Measurements from ENCODE around the gene RPS15.
"Not testable (repeated sequence)": the region's sequence is repeated elsewhere in the genome, so short reads cannot be mapped to it uniquely, and the experiment has no call there.

The RPS15 gene

DNA sequence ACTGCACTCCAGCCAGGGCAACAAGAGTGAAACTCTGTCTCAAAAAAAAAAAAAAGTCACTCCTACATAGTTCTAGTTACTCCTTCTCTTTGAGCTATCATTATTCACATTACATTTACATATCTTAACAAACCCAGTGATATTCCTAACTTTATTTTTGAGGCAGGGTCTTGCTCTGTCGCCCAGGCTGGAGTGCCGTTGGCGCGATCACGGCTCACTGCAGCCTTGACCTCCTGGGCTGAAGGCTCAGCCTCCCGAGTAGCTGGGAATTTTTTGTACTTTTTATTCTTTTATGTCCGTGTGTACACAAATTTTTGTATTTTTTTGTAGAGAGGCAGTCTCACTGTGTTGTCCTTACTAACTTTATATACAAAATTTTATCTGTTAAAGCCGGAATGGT lies 587 bp upstream of the RPS15 start:
- DNase-seq, result no peak

DNA sequence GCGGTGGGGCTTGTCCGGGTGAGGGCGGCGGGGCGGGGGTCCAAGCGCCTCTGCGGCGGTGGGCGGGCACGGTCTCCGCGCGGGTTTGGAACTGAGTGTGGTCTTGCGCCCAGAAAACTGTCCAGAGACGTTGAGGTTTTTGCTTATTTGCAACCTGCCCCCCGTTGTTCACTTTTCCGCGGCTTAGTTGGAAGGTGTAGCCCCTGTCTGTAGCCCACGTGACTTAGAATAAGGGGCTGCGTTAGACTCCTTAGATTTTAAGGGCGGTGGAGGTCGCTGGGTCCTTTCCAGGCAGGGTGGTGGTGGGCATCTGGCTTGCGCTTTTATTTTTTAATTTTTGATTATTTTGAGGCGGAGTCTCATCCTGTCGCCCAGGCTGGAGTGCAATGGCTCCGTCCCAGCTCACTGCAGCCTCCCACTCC lies 748 bp downstream of the RPS15 start:
- no peak for DNase-seq

DNA sequence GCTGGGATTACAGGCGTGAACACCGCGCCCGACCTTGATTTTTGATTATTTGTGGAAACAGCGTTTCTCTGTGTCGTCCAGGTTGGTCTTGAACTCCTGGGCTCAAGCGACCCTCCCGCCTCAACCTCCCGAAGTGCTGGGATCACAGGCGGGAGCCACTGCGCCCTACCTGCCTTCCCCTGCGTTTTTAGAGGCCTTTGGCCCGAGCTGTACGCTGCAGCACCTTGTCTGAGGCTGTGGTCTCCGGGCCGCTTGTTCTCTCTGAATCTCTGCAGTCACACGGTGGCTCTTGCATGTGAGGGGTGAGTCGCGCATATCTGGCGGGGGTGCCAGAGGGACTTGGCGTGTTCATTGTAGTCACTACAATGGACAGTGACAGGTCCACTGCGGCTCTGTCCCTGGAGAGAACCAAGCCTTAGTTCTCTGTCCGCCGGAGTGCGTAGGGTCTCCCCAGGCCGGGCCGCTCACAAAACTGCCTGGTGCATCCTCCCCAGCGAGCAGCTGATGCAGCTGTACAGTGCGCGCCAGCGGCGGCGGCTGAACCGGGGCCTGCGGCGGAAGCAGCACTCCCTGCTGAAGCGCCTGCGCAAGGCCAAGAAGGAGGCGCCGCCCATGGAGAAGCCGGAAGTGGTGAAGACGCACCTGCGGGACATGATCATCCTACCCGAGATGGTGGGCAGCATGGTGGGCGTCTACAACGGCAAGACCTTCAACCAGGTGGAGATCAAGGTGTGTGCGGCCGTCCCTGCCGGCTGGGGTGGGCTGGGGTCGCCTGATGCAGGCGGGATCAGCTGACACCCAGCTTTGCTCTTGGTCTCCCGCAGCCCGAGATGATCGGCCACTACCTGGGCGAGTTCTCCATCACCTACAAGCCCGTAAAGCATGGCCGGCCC lies 1.6 kb downstream of the RPS15 start:
- not testable (repeated sequence) for DNase-seq

DNA sequence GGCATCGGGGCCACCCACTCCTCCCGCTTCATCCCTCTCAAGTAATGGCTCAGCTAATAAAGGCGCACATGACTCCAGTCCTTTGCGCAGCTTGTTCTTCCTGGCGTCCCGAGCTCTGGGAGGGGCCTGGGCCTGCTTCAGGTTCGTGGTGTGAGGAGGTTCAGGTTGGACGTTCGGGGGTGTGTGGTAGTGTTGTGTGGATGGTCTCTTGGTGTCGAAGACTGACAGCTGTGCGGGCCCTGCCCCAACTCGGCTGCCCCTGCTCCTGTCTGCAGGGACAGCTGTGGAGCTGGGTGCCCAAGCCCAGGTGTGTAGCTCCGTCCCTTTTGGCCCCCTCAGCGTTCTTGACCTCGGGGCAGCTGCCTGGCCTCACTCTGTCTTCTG lies 2.2 kb downstream of the RPS15 start:
- DNase-seq, result no peak

DNA sequence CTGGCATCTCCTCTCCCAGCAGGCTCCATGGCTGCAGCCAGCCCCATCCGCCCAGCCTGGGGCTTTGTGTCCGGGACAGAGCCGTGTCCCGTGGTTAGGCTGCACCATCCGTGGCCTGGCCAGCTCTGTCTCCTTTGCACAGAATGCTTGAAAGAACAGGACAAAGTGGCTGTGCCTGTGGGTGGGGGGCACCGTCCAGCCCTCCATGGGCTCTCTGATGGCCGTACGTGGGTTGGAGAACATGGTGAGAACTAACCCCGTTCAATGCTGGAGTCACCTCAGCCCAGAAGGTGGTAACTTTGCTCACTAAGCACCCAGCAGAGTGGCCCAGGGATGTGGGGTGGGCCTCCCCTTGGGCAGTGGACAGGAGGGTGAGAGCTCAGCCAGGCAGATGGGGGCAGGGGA lies 2.8 kb downstream of the RPS15 start:
- DNase-seq, result no peak

DNA sequence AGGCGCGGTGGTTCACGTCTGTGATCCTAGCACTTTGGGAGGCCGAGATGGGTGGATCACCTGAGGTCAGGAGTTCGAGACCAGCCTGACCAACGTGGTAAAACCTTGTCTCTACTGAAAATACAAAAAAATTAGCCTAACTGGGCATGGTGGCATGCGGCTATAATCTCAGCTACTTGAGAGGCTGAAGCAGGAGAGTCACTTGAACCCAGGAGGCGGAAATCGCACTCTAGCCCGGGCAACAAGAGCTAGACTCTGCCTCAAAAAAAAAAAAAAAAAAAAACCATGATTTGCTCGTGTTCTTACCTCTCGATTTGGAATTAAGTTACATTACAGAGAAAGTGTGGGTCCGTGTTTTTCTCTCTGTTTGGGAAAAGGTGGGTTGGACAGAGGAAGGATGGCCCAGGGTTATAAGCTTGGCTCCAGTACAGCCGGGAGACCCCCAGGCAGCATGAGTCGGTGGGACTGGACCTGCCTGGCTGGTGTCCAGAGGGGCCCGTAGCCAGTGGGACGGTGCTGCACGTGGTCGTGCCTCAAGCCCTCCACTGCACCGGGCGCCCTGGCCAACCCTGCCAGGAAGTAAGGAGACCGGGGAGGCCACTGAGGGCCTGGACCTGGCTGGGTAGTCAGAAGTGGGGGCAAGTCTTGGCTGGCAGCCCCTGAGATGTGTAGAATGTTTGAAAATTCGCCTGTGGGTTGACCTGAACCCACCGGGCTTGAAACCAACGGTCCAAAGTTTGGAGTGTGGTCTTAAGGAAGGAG lies 3.7 kb downstream of the RPS15 start:
- DNase-seq, result no peak

DNA sequence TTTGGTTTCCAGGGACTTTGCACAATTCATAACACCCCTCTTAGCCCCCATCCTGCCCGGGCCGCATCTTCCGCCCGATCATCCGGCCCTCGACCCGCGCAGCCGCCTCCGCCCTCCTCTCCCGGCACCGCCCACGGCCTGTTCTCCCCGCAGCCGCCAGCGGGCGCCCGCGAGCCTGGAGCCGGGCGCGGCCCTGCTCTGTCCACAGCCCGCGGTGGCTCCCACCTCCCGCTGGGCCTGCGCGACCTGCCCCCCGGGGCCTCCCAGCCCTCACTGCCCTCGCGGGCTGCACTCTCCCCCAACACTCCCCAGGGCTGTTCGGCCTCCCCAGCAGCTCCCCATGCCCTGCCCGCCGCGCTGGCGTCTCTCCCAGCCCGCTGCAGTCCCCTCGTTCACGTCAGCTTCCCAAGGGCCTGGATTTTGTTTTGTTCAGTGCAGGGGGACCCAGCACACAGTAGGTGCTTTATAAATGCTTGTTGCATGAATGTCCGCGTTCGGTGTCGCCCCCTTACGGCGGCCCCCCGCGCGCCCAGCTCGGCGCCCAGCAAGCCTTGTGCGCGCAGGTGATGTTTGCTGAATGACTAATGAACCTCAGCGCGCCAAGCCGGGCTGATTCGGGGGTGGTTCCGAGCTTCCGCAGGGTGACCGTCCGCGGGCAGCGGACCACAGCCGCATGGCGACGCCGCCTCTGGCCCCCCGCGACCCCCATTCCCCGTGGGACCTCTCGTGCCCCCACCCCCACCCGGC lies 7.2 kb downstream of the RPS15 start:
- no peak for DNase-seq

DNA sequence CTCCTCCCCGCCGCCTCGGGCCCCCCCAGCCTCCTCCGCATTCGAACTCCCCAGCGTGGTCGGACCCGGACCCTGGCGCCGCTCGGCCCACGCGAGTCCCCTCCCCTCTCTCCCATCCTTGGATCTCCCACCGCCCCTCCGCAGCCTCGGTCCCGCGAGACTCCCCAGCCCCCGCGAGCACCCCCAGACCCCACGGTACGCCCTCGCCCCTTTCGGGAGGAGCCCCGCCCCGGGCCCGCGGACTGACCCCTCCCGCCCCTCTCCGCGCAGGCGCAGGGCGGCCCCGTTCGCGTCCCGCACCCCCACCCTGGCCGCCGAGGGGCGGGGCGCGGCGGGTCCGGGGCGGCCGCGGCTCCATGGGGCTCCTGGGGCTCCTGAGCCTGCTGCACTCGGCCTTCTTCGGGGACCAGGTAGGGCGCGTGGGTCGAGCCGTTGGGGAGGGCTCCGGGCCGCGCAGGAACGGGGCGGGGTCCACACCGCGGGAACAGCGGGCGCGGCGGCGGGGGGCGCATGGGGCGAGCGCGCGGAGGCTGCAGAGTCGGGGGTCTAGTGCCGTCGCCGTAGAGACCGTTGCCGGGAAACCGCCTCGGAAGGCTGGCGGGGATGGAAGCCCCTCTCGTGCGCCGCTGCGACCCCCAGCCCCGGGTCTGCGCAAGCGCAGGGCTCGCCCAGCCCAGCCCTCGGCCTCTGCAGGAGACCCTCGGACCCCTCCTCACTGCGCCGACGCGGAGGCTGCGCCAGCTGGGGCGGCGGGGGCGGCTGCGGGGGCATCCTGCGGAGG lies 7.9 kb downstream of the RPS15 start:
- DNase-seq, result no peak

DNA sequence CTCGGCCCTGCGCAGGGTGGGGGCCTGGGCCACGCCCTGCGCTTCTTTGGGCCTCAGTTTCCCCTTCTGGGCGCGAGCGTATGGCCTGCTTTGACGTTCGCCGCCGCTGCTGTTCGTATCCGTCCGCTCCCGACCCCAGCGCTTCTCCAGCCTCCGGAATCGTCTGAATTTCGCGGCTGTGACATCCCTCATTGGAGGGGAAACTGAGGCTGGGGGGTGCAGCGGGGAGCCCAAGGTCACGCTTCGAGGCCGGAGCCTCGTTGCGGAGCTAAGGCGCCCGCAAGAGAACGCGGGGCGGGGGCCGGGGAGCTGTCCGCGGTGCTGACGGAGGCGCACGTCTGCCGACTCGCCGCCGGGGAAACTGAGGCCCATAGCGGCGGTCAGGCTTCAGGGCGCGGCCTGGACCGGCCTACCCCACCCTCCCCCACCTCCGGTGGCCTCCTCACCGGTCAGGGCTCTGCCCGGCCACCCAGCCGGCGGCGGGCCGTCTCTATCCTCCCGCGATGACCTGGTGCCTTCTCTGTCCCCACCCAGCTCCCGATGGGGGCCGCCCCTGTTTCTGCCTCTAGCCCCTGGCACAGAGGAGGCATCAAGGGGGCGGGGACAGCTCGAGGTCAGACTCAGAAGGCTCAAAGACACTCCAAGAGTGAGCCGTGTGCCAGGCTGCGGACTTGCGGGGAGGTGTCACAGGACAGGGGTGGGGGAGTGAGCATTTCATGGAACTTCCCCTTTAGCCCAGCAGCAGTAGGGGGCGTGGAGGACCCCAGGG lies 8.7 kb downstream of the RPS15 start:
- no peak for DNase-seq

DNA sequence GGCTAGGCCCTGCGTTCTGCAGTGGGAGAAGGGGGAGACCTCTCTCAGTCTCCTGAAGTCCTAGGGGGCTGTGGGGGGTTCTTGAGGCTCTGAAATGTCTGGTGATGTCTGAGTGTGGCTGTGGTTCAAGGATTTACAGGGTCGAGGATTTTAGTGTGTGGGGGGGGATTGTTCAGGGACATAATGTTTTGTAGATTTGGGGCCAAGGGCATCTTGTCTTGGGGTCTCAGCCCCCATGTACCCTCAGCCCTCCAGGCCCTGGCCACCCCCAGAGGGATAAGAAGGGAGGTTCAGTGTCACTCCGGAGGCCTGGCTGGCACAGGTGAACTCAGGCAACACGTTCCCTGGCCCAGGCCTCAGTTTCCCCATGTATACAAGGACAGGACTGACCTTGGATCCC lies 9.3 kb downstream of the RPS15 start:
- no peak for DNase-seq

DNA sequence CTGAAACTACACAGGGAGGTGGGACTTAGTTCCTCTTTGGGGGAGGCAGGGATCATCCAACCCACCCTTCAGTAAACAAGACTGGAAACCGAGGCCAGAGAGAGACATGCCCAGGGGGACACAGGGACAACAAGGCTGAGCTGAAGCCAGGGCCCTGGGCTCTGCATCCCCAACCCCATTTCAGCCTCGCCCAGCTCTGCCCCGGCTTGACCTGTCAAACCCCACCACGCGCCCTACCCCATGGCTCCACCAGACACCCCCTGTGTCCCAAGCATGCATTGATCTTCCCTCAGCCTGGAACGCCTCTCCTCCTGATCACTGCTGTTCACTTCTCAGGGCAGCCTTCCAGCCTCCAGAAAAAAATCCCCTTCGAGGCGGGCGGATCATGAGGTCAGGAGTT lies 9.7 kb downstream of the RPS15 start:
- DNase-seq, result no peak

DNA sequence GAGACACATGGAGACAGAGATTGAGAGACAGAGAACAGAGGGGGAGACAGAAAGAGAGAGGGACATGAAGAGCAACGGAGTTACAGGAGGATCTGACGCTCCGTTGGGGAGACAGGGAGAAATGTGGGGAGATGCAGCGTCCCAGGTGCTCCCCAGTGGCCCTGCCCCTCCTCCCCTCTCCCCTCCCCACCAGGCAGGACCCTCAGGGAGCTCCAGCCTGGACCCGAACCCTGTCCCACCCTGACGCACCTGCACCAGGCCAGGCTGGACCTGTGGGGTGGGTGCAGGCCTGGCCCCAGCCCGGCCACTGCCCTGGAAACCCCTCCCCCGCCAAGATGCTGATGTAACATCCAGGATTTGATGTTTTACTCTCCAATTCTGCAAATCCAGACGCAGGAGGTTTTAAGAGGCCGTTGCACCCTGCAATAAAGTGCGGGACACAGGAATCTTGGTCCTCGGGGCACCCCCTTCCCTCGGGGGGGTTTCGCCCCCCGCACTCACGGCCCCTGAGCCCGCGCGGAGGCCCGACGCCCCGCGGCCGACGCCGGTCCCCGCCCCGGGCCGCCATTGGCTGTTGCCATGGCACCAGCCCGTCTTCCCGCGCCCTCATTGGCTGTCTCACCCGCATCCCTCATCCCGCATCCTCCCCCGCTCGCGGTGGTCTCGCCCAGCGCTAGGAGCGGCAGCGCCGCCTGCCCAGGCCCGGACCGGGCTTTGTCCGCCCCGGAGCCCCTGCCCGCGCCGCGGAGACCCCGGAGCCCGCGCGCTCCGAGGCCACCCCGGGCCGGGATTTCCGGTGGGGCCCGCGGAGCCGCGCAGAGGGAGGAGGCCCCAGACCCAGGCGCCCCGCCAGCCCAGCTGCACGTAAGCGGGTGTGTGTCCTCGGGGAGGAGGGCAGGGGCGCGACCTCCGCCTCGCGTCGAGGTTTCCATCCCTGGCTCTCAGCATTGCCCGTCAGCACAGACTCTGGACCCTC lies 11.6 kb downstream of the RPS15 start, which contains the start of gene APC2:
Gene APC2 (plus strand): TSS at position 655 of the 976 bp plus-strand sequence. CDS start 2,881 bp downstream, outside the sequence.
- no peak for DNase-seq

DNA sequence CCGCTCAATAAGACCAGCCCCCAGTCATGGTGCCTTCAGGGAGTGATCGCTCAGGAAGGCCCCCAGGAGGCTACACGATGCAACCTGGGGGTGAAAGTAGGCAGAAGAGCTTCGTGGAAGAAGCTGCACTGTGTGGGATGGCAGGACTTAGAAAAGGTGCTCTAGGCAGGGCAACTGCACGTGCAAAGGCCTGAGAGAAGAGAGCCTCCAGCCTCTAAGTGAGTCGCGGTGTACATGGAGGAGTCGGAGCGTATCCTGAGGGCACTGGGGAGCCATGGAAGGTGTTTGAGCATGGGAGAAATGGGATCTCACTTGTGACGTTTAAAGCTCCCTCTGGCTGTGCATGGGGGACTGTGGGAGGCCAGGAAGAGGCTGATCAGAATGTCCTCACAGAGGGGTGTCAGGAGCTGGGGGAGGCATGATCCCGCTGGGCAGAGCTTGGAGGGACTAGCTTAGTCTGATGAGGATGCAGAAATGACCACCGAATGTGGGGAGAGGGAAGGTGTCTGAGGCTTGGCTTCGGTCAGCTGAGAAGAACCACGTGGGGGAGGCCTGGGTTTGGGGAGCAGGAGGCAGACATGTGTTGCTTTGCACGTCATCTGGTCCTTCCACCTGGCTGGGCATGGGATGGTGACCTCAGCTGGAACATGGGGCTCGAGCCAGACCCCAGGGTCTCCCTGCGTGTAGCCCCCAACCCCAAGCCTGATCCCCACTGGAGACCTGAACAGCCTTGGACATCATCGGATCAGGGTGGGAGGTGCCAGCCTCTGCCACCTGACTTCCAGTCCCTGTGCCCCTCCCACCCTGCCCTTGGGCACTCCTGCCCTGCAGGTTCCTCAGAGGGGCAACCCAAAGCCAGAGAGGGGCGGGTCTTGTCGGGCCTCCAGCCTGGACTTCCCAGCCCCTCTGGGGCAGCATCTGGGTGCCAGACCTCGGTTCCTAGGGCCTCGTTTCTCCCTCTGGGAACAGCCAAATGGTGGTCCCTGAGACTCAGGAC lies 12.8 kb downstream of the RPS15 start:
- no peak for DNase-seq

DNA sequence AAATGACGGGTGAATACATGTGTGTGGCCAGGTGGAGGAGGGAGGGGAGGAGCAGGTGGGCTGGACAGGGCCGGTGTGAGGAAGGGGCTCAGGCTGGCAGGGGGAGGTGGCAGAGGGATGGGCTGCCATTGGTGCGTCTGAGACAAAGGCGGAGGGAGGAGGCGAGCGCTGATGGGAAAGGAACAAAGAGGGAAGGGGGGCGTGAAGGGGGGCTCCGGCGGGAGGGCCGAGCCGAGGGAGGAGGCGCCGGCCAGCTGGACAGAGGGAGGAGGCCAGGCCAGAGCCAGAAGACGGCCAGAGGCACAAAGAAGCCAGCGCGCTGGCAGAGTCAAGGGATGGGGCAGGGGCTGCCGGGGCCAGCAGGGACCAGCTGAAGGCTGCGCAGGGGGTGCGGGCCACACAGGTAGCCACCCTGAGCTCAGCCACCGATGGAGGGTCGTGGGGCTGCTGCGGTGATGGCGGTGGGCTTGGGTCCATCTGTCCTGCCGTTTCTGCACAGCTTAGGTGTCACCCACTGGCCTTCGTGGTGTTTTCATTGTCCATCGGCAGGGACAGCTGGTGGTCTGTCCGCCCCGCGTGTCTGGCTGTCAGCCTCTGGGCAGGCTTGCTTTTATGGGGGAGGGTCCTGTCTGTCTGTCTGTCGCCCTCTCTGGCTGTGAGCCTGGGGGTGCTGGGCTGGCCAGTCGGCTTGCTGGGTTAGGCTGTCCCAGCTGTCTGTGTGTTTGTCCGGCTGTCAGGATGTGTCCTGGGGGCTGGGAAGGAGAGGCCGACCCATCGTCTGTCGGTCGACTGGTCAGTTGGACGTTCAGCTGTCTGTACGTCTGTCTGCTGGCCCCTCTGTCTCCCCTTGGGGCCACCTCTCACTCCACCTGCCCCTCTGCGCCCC lies 14.0 kb downstream of the RPS15 start:
- no peak for DNase-seq

DNA sequence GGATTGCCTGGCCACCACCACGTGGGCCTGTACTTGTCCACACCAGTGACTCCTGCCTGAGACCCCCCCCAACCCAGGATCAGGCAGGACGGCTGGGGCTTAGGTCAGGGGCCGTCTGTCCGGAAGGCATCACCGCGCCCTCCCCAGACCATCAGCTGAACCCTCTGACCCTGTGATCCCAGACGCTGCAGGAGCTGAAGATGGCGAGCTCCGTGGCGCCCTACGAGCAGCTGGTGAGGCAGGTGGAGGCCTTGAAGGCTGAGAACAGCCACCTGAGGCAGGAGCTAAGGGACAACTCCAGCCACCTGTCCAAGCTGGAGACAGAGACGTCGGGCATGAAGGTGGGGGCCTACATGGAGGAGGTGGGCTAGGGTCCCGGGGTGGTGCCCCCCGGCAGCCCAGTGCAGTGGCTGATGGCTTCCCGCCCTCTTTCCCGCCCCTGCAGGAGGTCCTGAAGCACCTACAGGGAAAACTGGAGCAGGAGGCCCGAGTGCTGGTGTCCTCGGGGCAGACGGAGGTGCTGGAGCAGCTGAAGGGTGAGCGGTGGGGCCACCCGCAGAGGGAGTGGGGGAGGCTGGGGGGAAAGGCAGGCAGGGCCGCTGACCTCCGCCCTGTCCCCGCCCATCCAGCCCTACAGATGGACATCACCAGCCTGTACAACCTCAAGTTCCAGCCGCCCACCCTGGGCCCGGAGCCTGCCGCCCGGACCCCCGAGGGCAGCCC lies 14.8 kb downstream of the RPS15 start:
- DNase-seq, result no peak

DNA sequence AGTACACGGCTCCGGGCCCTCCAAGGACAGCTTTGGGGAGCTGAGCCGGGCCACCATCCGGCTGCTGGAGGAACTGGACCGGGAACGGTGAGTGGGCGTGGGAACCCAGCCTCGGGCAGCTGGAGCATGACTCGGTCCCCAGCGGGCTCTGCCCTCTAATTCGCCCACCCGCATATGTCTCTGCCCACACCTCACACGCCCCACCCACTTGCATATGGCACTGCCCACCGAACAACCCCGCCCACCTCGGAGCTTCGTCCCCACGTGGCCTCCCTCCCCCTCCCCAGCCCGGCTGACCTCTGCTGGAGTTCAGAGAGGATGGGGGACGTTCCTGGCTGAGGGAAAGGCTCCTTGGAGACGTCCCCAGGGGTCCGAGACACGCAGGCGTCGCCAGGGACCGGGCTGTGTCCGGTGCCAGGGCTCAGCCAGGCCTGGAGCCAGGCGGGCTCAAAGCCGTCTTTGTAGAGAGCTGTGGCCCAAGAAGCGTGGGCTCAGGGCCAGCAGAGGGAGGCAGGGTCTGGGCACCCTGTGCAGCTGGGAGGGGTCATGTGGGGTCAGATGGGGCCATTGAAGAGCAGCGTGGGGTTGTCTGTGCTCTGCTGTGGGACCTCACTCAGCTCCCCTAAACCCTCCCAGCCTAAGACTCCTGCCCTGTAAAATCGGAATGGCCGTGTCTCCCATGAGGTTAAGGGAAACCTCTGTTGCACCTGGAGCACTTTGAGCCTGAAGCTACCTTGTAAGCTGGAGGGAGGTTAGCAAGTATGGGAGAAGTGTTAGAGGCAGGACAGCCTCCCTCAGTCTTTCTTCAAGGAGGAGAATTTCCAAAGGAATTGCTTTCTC lies 15.5 kb downstream of the RPS15 start:
- no peak for DNase-seq

DNA sequence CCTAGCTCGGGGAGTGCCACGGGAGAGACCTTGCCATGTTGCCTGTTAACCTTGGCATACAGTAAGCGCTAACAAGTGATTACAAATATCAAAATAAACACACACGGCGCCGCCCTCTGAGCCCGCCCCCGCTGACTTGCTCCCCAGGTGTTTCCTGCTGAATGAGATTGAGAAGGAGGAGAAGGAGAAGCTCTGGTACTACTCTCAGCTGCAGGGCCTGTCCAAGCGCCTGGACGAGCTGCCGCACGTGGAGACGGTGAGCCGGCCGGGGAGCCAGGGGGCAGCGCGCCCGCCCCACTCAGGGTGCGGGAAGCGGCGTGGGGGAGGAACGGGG lies 16.8 kb downstream of the RPS15 start:
- DNase-seq, result no peak
